GM21526 (cell line): ENCODE data around the gene ADAMTSL1.
"Not testable (repeated sequence)": the region's sequence is repeated elsewhere in the genome, so short reads cannot be mapped to it uniquely, and the experiment has no call there.

Experiments used
- ATAC-seq: cut with Tn5 transposase; IDR thresholded peaks from one replicate; pipeline ENCODE4 v1.9.1; 2021; ENCODE audit warnings: moderate library complexity; ENCODE audit not compliant: unreplicated experiment, low FRiP score

Gene ADAMTSL1

GRCh38 chr9:18921366-18922075 is 447.6 kb downstream of the ADAMTSL1 start:
- ATAC-seq: no peak

GRCh38 chr9:18922161-18922885 is 448.4 kb downstream of the ADAMTSL1 start:
- ATAC-seq: no peak

- no peak for ATAC-seq
These were observed 449.2 kb downstream of the ADAMTSL1 start for GRCh38 chr9:18923167-18923566.

DNA sequence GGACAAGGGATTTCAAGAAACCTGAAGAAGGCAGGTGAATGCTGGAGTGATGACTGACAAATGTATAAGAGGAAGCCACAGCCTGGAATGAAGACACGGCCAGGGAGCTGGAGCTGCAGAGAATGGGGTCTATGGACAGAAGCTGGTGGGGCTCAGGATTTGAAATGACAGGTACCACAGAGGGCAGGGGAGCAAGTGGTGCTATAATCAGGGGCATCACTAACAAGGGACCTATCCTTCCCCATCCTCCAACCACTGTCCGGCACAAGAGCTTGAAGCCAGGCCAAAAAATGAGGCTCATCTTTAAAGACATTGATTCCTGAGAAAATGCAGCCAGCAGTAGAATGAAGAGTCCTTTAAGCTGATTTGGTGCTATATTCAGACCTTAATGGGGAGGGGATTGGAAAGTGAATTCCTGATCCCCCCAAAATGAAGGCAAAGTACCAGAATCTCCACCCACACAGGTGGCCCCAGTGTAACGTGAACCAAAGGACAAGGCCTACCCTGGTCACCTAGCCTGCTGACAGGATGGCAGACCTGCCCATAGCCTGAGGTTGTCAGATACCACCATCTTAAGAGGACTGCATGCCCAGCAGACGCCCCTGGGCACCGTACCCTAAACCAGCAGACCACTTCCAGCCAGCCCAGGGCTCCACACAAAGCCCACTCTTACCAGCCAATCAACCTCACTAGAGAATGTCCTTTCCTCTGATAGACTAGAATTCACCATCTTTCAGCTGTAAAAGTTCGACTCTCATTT is 449.9 kb downstream of the ADAMTSL1 start:
- no peak for ATAC-seq

- no peak for ATAC-seq
These were observed 451.9 kb downstream of the ADAMTSL1 start for GRCh38 chr9:18925880-18926279.

DNA sequence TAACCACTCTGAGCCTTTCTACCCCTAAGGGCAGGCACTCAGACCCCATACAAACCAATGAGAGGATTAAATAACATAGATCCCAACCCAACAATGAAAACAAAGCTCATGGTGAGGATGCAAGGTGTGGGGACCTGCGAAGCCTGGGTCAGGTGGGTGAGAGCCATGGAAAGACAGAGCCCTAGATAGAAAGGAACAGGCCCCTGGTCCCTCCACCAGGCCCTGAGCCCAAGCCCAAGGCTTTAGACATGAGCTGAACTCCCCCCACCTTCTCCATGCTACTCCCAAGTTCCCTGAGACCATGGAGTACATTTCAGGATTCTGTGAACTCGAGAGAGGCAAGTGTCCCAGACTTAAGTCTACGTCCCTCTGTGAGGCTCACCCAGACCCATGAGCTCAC is 452.6 kb downstream of the ADAMTSL1 start:
- no peak for ATAC-seq

- ATAC-seq: no peak
These were observed 454.8 kb downstream of the ADAMTSL1 start for GRCh38 chr9:18928711-18929110.

DNA sequence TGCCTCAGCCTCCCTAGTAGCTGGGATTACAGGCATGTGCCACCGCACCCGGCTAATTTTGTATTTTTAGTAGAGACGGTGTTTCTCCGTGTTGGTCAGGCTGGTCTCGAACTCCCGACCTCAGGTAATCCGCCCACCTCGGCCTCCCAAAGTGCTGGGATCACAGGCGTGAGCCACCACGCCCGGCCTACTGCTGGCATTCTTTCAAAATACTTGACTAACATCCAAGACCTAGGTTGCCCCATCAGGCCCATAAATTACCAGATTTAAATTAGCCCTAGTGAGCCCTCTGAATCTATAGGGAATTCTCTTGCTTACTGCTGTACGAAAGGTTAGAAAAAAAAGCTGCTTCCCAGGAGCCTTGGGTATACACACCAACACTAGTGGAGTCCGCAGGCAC is 456.7 kb downstream of the ADAMTSL1 start:
- ATAC-seq: not testable (repeated sequence)

DNA sequence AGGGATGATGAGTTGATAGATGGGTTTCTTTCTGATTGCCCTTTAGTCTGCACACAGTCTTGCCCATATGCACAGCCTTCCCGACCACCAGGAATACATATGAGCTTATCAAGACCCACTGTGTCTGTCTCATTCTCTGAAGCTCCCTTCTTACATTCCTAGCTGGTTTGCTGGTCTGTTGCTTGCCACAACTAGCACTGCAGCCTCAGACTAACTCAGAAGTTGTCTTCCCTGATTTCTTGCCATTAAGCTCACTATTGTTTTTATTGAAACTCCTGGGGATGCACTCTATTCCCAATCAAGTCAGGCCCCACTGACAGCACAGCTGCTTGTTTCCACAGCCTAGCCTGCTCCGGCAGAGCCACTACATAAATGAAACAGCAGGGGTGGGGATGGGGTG is 461.6 kb downstream of the ADAMTSL1 start:
- no peak for ATAC-seq

- no peak for ATAC-seq
These were observed 462.3 kb downstream of the ADAMTSL1 start for GRCh38 chr9:18936094-18936871.

DNA sequence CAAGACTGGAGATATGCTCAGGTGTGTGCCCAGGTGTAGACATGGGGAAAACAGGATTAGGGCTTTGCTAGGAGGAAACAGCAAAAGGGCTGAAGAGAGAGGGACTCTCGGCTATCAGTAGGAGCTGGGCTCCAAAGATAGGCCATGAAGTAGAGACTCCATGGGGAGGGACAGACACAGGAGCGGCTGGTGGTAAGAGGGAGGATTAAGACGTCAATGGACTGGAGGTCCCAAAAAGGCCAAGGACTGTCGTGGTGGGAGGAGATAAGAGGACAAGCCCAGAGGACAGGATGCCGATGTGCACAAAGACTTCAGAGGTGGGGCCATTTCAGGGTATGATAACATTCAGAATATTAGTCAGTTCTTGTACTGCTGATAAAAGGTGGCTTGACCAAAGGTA is 466.0 kb downstream of the ADAMTSL1 start:
- no peak for ATAC-seq

- ATAC-seq: no peak
These were observed 467.2 kb downstream of the ADAMTSL1 start for GRCh38 chr9:18941060-18941740.

DNA sequence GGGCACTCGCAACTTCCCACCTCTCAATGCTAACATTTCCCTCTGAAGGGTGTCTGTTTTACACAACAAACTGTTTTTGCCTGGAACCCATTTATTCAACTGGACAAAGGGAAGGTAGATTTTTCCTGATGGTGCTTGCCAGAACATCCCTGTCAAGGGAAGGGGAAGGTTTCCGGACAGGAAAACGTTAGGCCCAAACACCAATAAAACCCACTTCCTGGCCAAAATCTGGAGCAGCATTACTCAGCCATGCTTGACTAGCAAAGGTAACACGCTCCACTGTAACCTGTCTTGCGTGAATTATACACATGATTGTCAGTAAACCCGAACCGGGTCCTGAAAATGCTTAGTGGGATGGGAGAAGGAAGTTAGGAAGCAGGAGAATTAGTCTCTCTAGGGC is 468.8 kb downstream of the ADAMTSL1 start:
- no peak for ATAC-seq

- ATAC-seq: no peak
These were observed 474.0 kb downstream of the ADAMTSL1 start for GRCh38 chr9:18947892-18948339.

DNA sequence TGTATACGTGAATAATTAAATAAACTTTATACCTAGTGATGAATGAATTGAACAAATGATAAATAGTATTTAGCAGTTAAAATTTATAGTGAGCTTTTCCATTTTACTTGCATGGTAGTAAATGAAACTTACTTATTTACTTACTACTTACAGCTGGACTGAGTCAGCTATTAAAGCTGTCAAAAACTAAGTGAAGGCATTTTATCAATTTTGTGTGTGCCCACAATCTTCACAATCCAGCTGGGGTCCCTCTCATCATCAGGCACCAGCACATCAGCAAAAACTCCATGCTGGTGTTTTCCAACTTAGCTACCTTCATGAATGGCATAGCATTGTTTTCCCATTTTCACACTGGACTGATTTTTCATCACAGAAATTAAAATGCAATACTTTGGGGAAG is 478.0 kb downstream of the ADAMTSL1 start:
- no peak for ATAC-seq

- ATAC-seq: no peak
These were observed 481.7 kb downstream of the ADAMTSL1 start for GRCh38 chr9:18955626-18956025.
